ENCODE data around the gene SPINK7.

Gene SPINK7

DNA sequence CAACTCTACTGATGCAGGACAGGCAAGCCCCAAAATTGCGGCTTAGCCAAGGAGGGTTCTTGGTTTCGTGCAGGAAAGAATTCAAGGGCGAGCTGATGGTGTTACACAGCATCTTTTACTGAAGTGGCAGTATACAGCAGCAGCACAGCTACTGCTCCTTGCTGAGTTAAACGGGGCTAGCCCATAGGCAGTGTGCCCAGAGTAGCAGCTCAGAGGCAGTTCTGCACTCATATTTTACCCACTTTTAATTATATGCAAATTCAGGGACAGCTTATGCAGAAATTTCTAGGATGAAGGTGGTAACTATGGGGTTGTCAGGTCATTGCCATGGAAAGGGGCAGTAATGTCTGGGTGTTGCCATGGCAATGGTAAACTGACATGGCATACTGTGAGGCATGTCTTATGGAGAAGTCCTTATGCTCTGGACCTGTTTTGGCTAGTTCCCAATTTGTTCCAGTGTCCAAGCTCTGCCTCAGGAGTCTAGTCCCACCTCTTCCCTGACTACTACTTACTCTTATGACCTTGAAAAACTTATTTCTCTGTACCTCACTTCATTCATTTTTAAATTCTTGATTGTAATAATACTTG is 21.1 kb downstream of the SPINK7 start:
- no peak overlapping the region for H3K4me3 ChIP-seq (ENCODE audit: control insufficient read depth, low read depth, low read length)
- TF ChIP-seq, protein P1, sequence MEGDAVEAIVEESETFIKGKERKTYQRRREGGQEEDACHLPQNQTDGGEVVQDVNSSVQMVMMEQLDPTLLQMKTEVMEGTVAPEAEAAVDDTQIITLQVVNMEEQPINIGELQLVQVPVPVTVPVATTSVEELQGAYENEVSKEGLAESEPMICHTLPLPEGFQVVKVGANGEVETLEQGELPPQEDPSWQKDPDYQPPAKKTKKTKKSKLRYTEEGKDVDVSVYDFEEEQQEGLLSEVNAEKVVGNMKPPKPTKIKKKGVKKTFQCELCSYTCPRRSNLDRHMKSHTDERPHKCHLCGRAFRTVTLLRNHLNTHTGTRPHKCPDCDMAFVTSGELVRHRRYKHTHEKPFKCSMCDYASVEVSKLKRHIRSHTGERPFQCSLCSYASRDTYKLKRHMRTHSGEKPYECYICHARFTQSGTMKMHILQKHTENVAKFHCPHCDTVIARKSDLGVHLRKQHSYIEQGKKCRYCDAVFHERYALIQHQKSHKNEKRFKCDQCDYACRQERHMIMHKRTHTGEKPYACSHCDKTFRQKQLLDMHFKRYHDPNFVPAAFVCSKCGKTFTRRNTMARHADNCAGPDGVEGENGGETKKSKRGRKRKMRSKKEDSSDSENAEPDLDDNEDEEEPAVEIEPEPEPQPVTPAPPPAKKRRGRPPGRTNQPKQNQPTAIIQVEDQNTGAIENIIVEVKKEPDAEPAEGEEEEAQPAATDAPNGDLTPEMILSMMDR (conservative IDR thresholded peaks at IDR 0.05; ENCODE audit: control insufficient read depth, insufficient read depth, low read depth, low read length), result no peak
- DNase-seq (ENCODE audit: low read depth), result no peak

DNA sequence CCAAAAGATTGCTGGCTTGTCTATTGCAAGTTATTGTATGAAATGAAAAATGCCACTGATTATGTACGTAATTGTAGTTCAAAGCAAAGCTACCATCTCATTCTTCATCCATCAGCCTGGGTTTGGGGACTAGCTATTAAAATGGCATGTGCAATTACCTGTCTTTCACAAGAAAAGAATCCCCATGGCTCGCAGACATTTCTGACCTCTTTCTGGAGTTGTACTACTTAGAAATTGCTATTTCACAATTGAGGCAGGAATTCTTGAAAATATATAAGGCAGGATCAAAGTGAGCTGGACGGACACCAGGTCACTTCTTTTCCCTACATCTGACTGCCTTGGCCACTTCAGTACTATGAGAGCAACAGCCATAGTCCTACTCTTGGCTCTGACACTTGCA is 23.0 kb downstream of the SPINK7 start, which contains the start of gene SPINK9:
Gene SPINK9, plus strand, starts transcription at position 301 of the 400 bp plus-strand sequence. Its CDS starts 55 bp downstream, at position 356.
- no peak for DNase-seq (ENCODE audit: low read depth)

DNA sequence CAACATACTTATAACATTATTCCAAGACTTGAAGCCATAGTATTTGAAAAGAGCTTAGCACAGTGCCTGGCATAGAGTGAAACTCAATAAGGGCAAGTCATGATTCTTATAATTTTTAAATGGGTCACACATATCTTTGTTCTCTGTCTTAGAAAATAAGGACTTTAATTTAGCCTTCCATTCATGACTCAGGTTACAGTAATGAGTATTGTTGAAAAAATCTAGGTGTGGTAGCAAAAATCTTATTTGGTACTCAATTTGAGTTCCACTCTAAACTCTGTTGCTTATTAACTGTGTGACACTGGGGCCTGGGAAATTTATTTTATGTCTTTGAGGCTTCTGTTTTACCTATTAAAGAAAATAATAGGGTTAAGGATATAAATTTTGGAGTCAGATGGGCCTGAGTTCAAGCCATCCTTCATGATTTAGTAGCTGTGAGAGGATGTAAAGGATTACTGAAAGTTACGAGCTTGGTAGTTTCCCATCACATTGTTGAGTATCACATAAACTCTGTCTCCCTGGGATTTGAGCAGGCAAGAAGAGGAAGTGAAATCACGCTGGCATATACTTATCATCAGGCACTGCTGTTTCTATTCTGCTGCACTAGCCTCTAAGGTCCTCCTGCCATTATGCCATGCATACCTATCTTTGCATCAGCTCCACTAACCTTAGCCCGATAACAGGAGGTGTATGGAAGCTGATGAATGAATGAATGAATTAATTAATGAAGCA is 24.6 kb downstream of the SPINK7 start:
- TF ChIP-seq, protein P1 (conservative IDR thresholded peaks at IDR 0.05; ENCODE audit: control insufficient read depth, insufficient read depth, low read depth, low read length), result no peak
- no peak overlapping the region for H3K4me3 ChIP-seq (ENCODE audit: control insufficient read depth, low read depth, low read length)
- no peak for DNase-seq (ENCODE audit: low read depth)

More for the DNA sequence above, 23.0 kb downstream of the SPINK7 start, which contains the start of gene SPINK9:
- TF ChIP-seq, protein P1 (conservative IDR thresholded peaks at IDR 0.05; ENCODE audit: control insufficient read depth, insufficient read depth, low read depth, low read length), result no peak
- no peak within 1 kb of the TSS for H3K4me3 ChIP-seq (ENCODE audit: control insufficient read depth, low read depth, low read length)

DNA sequence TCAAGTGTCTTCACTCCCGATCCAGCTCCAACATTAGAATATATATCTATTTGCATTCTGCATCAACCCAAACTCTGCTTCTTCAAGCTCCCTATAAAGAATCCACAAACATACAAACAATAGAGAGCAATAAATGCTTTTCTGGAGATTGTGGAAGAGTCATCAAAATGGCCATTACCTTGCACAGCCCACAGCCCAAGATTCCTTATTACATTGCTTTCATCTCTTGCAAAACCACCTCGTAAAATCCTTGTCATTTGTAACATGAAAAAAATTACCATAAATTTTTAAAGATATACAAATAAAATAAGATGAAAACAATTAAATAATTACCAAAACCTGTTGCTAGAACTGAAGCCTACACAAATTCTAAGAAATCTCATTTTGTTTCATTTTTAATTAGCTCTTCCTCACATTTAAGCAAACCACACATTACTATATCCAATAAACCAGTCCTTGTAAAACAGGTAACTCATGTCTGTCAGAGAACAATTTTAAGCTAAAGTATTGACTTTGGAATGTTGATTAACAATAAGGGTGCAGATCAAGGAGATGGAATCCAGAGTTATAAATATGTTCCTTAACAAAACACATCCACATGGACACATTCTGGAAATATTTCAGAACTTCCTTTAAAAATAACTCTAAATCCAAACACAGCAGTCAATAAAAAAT is 30.3 kb downstream of the SPINK7 start:
- no peak for DNase-seq (ENCODE audit: low read depth)
- no peak overlapping the region for H3K4me3 ChIP-seq (ENCODE audit: control insufficient read depth, low read depth, low read length)
- TF ChIP-seq, protein P1 (conservative IDR thresholded peaks at IDR 0.05; ENCODE audit: control insufficient read depth, insufficient read depth, low read depth, low read length), result no peak

DNA sequence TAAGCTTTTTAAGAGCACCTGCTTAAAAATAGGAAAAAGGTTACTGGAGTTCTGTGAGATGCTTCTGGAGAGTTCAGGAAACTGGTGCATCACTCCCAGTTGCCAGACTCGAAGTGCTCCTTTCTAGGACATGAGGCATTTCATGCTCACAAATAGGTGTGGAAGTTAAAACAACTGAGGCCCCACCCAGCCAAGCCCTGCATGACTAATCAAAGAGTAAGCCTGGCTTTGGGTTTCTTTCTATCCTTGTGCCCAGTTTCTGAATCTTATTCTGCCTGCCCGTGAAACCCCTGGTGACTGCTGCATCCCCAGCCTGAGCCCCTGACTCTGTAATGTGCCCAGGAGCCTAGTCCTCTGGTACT is 30.8 kb downstream of the SPINK7 start:
- peak; percentile 2 for DNase-seq (ENCODE audit: low read depth)
- H3K4me3 ChIP-seq (ENCODE audit: control insufficient read depth, low read depth, low read length), result no peak overlapping the region
- TF ChIP-seq, protein P1 (conservative IDR thresholded peaks at IDR 0.05; ENCODE audit: control insufficient read depth, insufficient read depth, low read depth, low read length), result no peak

DNA sequence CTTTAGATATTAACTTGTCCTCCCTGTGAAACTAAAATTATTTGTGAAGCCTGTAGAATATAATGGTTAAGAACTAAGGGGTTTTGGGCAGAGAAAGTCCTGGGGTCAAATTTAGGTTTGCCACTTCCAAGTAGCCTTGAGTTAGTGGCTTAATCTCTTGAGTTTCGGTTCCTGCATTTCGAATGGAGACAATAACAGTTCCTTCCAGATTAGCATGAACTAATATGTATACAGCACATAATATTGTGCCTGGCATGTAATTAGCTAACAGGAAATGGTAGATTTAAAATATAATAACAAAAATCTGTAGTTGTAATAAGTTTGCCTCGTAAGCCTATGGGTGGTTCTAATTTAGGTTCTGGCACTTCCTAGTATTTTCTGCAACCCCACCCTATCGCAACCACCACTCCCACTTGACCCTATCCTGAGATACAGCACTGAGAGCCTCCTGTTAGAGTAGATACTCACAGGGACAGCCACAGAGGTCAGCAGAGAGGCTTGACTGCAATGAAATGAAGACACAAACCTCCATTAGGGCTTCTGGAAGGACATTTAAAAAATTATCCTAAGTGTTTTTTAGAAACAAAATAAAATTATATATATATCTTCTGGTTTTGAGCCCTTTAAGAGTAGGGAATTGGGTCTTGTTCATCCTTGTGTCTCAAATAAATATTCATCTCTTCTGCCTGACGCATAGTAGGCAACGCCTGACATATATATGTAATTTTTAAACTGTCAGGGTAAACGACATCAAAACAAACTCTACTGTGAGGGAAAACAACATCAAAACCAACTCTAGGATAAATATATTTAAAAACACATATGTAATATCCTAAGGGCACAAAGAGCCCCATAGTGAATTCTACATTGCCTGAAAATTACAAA is 31.6 kb downstream of the SPINK7 start:
- DNase-seq (ENCODE audit: low read depth), result no peak
- TF ChIP-seq, protein P1 (conservative IDR thresholded peaks at IDR 0.05; ENCODE audit: control insufficient read depth, insufficient read depth, low read depth, low read length), result no peak
- no peak overlapping the region for H3K4me3 ChIP-seq (ENCODE audit: control insufficient read depth, low read depth, low read length)

Measured in fibroblast of mammary gland (primary cell).